Skeletal muscle tissue (tissue), 4 donors: Measurements from ENCODE around the gene TMEM9. TPM values are rescaled to one million over a fixed set of nuclear protein-coding genes. Genes with fewer than 3 reads are reported as not detected.

Experiments
- H3K27ac ChIP-seq: one replicate; pipeline ENCODE4 v1.7.0; 2013; ENCODE audit warnings: mild to moderate bottlenecking, low read depth, low read length, inconsistent platforms
- H3K27me3 ChIP-seq, 3 donors: one replicate each; pipeline ENCODE4 v1.7.0; 2013; ENCODE audit warnings: low read length in 3 of 3; ENCODE audit not compliant: control insufficient read depth in 3 of 3, insufficient read depth in 3 of 3
- H3K36me3 ChIP-seq, 3 donors: one replicate each; pipeline ENCODE4 v1.7.0; 2013; ENCODE audit warnings: low read length in 3 of 3; ENCODE audit not compliant: control insufficient read depth in 3 of 3, insufficient read depth in 3 of 3
- H3K4me1 ChIP-seq, 3 donors: one replicate each; pipeline ENCODE4 v1.7.0; 2013; ENCODE audit warnings: low read length in 3 of 3, mild to moderate bottlenecking in 3 of 3; ENCODE audit not compliant: control insufficient read depth in 3 of 3, insufficient read depth in 3 of 3
- H3K4me3 ChIP-seq, 3 donors: one replicate each; pipeline ENCODE4 v1.7.0; 2013; ENCODE audit warnings: low read length in 3 of 3
- H3K9ac ChIP-seq, 3 donors: one replicate each; pipeline ENCODE4 v1.7.0; 2013; ENCODE audit warnings: low read length in 3 of 3, mild to moderate bottlenecking in 3 of 3, moderate library complexity in 2 of 3, low read depth in 1 of 3
- H3K9me3 ChIP-seq, 3 donors: one replicate each; pipeline ENCODE4 v1.7.0; 2013; ENCODE audit warnings: low read length in 3 of 3; ENCODE audit not compliant: control insufficient read depth in 3 of 3
- total RNA-seq: library from RNA; depleted of rRNA; stranded (reverse); fragments of >200 nt; gene quantifications from one replicate; pipeline ENCODE4 v1.2.3, GENCODE V29; 2014
- donor health status: Osteomylitis.

Gene TMEM9
- total RNA-seq, 1 donor from 2014 or later: 50.1 TPM

DNA sequence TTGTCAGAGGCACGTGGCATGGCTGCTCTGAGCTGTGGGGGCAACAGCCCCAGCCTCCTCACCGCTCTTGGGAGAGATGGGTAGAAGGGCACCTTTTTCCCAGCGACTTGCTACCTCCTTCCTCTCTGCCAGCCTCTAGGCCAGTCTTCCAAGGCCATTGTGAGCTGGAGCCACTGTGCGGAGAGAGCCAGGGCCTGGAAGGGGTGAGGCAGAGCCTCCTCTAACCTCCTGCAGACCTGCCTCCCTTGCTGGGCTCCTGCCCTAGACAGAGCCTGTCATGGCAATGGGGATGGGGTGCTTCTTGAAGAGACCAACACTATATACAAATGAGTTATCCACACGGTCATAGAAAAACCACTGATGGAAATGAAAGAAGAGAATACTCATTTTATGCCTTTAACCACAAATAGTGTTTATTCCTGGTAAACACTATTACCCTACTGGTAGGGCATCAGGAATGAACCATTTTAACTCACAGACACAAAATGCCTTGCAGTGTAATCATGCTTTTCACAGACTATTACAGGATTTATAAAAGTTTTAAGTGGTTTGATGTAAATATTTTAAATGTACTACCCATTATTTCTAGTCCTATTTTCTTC is 31.4 kb upstream of the TMEM9 start:
- peak overlapping the region; percentile 68 to 80 (median 78) for H3K9ac ChIP-seq
- peaks cover 0 to 1% (median 0%) of the 10 kb centered on the region in 3 donors for H3K27me3 ChIP-seq
- peak overlapping the region; percentile 85 for H3K27ac ChIP-seq
- H3K9me3 ChIP-seq: no peaks in the 10 kb centered on the region
- H3K4me1 ChIP-seq: peaks cover 43 to 52% (median 51%) of the 10 kb centered on the region in 3 donors
- H3K36me3 ChIP-seq: no peaks in the 10 kb centered on the region
- H3K4me3 ChIP-seq: no peak overlapping the region

DNA sequence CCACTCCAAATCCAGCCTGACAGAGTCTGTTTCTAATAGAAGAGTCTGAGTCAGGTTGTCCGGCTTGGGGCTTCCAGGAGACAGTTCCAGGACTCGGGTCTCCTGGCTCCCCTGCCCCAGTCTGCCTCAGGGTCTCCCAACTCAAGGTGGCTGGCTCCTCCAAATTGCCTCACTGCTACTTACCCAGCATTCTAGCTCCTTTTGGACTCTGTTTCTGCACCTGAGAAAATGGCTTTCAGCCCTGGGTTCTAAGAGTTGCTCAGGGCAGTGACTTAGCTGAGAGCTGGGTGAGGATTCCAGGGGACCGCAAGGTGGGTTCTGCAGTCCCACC is 30.8 kb upstream of the TMEM9 start:
- Histone ChIP-seq H3K9me3 (no peaks in the 10 kb centered on the region), H3K36me3 (no peaks in the 10 kb centered on the region), H3K9ac (peak overlapping the region; percentile 68 to 80 (median 78)), H3K27ac (peak overlapping the region; percentile 85), H3K27me3 (no peaks in the 10 kb centered on the region), H3K4me1 (peaks cover 40 to 48% (median 45%) of the 10 kb centered on the region in 3 donors), H3K4me3 (no peak overlapping the region)

DNA sequence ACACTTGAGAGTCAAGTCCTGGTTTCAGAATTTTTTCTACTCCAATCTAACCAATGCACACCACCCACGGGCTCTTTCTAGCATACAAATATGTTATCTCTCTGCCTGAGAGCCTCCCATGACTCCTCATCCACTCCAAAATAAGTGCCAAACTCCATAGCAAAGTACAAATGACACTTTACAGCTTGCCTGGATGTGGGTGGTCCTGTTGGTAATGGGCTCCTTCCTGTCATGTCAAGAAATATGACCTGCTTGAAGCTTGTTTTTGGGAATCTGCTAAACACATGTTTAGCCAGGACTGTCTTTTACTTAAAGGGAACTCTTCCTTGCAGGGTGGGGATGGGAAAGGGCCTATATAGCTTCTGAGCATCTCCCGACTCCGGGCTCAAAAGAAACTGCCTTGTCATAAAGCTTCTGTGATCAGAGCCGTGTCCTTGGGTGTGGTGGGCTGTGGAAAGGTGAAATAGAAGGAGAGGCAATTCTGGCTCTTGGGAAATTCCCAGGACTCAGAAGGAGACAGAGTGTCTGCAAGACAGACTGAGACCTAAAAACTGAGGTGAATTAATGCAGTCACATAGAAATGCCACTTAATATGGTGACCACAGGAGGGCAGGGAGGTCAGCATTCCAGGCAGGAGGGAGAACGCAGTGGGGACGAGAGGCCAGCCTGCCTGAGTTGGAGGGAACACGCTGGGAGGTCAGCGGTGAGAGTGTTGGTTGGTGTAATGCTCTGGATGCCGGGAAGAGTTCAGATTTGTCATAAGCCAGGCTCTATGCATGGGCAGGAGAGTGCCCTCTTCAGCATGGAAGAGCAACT is 30.2 kb upstream of the TMEM9 start:
- H3K27ac ChIP-seq: peak overlapping the region; percentile 85
- no peaks in the 10 kb centered on the region for H3K36me3 ChIP-seq
- H3K27me3 ChIP-seq: no peaks in the 10 kb centered on the region
- H3K4me1 ChIP-seq: peaks cover 40 to 46% (median 42%) of the 10 kb centered on the region in 3 donors
- no peaks in the 10 kb centered on the region for H3K9me3 ChIP-seq
- peak overlapping the region in 1 of 3 donors; percentile 36 for H3K4me3 ChIP-seq
- peak overlapping the region; percentile 15 to 78 (median 34) for H3K9ac ChIP-seq

DNA sequence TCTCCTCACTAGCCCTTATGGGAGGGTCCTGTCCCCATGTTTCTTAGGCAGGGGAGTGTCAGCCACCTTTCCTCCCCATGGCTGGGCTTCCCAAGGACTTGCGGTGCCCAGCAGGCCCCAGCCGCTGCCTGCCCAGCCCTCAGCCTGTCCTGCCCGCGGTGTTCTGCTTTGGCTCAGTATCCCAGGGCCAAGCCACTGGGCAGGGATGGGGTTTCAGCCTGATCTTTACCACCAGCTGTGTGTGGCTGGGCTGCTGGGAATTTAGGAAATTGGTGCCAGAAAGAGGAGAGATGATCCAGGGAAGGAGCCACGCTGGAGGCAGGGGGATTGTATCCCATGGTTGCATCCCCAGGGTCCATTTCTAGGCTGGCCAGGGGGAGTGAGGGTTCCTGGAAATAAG is 29.5 kb upstream of the TMEM9 start:
- H3K4me1 ChIP-seq: peaks cover 40 to 46% (median 42%) of the 10 kb centered on the region in 3 donors
- H3K9me3 ChIP-seq: no peaks in the 10 kb centered on the region
- no peaks in the 10 kb centered on the region for H3K27me3 ChIP-seq
- no peaks in the 10 kb centered on the region for H3K36me3 ChIP-seq
- H3K9ac ChIP-seq: peak overlapping the region; percentile 15 to 78 (median 54)
- H3K27ac ChIP-seq: peak overlapping the region; percentile 85
- no peak overlapping the region for H3K4me3 ChIP-seq

DNA sequence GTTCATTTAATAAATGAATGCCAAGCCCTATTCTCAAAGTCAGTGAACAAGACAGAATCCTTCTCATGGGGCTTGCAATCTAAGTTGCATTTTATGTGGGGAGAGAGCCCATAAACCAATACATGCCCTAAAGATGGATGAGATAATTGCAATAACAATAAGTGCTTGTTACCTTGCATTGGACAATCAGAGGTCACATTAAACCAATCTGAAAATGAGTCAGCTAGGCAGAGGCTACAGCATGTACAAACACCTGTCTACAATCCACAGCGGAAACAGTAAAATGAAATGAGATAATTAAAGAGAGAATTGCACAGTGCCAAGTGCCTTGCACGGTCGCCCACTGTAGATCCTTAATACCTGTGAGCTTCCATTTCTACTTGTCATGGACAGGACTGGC is 28.9 kb upstream of the TMEM9 start:
- H3K9ac ChIP-seq: peak overlapping the region; percentile 15 to 78 (median 54)
- no peaks in the 10 kb centered on the region for H3K27me3 ChIP-seq
- H3K9me3 ChIP-seq: no peaks in the 10 kb centered on the region
- no peak overlapping the region for H3K4me3 ChIP-seq
- no peaks in the 10 kb centered on the region for H3K36me3 ChIP-seq
- peak overlapping the region; percentile 85 for H3K27ac ChIP-seq
- H3K4me1 ChIP-seq: peaks cover 40 to 46% (median 42%) of the 10 kb centered on the region in 3 donors

DNA sequence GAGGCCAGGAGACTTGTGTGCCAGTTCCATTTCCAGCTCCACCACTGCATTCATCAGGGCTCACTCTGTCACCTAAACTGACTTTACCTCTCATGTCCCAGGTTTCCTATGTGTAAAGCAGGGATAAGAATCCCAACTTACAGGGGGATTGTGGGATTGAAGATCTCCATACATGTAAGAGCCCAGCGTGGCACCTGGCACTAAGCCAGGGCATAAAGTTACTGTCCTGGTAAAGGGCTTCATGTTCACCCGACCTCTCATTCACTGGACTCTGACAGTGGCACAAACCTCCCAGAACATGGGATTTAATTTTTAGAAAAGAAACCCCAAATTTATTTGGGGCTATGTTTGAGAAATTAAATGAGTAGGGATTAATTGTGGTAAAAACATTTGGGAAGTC is 27.5 kb upstream of the TMEM9 start:
- no peak overlapping the region for H3K27ac ChIP-seq
- no peaks in the 10 kb centered on the region for H3K9me3 ChIP-seq
- no peaks in the 10 kb centered on the region for H3K36me3 ChIP-seq
- H3K27me3 ChIP-seq: no peaks in the 10 kb centered on the region
- H3K4me3 ChIP-seq: no peak overlapping the region
- no peak overlapping the region for H3K9ac ChIP-seq
- peaks cover 52 to 58% (median 54%) of the 10 kb centered on the region in 3 donors for H3K4me1 ChIP-seq

DNA sequence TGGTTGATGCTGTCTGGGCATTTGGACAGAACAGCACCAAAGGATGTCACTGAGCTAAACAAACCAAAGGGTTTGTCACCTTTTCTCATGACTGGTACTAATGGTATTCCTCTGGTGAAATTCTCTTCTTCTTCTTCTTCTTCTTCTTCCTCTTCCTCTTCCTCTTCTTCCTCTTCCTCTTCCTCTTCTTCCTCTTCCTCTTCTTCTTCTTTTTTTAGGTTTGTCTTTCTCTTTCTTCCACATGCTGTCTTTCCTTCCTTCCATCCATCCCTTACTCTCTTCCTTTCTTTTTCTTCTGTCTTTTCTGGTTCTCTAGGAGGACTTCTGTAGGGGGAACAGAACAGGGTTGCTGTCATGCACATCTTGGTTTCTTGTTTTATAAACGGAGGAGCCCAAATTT is 27.0 kb upstream of the TMEM9 start:
- Histone ChIP-seq H3K27ac (no peak overlapping the region), H3K4me3 (no peak overlapping the region), H3K36me3 (no peaks in the 10 kb centered on the region), H3K27me3 (no peaks in the 10 kb centered on the region), H3K9me3 (no peaks in the 10 kb centered on the region), H3K9ac (no peak overlapping the region), H3K4me1 (peaks cover 56 to 62% (median 58%) of the 10 kb centered on the region in 3 donors)

DNA sequence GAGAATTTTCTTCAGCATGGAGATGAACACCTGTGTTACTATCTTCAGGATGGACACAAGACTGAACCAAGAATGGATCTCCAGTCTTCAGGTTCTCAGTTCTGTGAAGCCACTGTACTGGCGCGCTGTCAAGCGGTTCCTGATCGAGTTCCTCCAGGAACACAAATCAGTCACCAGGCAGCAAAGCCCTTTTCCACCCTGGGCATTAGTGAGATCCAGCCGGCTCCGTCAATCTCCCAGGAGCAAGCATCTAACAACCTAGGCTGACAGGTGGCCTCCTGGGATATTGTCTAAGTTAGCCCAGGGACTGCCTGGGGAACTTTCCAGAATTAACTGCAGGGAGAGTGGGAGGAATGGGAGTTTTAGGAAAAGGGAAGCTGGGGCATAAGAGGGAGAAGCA is 26.6 kb upstream of the TMEM9 start:
- Histone ChIP-seq H3K9ac (no peak overlapping the region), H3K4me1 (peaks cover 59 to 66% (median 62%) of the 10 kb centered on the region in 3 donors), H3K36me3 (no peaks in the 10 kb centered on the region), H3K4me3 (no peak overlapping the region), H3K9me3 (no peaks in the 10 kb centered on the region), H3K27ac (no peak overlapping the region), H3K27me3 (no peaks in the 10 kb centered on the region)

DNA sequence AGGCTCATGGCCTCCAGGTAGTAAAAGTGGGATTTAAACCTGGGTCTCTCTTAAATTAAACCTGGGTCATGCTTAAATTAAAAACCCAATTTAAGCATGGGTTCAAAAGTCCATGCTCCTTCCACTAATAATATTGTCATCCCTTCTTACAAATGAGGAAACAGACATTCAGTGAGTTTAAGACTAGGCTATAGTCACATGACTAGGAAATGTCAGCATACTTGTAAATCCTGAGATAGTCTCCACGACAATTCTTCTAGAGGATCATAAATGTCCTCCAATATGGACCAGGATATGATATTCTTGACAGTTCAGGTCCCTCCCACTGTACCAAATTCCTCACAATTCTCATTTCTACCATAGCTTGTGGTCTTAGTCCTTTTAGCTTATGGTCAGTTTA is 25.9 kb upstream of the TMEM9 start:
- no peak overlapping the region for H3K9ac ChIP-seq
- peaks cover 53 to 65% (median 55%) of the 10 kb centered on the region in 3 donors for H3K4me1 ChIP-seq
- no peaks in the 10 kb centered on the region for H3K27me3 ChIP-seq
- H3K36me3 ChIP-seq: no peaks in the 10 kb centered on the region
- H3K4me3 ChIP-seq: no peak overlapping the region
- H3K27ac ChIP-seq: no peak overlapping the region
- H3K9me3 ChIP-seq: no peaks in the 10 kb centered on the region

DNA sequence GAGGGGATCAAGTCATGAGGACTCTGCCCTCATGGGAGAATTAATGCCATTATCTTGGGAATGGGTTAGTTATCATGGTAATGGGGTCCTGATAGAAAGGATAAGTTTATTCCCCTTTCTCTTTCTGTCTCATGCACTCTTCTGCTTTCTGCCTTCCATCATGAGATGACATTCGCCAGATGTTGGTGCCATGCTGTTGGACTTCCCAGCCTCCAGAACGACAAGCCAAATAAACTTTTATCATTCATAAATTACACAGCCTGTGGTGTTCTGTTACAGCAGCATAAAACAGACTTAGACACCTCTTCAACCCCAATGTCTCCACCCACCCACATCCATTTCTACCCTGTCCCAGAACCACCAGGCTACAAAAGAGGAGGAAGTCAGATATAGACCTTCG is 24.4 kb upstream of the TMEM9 start:
- Histone ChIP-seq H3K4me3 (no peak overlapping the region), H3K9ac (no peak overlapping the region), H3K4me1 (peaks cover 38 to 51% (median 44%) of the 10 kb centered on the region in 3 donors), H3K36me3 (no peaks in the 10 kb centered on the region), H3K27me3 (no peaks in the 10 kb centered on the region), H3K9me3 (no peaks in the 10 kb centered on the region), H3K27ac (no peak overlapping the region)
